Bronchial epithelial cell (primary cell): Measurements from ENCODE around the gene TVP23A. TPM values are rescaled to one million over a fixed set of nuclear protein-coding genes. Genes with fewer than 3 reads are reported as not detected.

Experiments used
- DNase-seq: peaks from one replicate; pipeline ENCODE4 v3.0.0-alpha.2; 2010; ENCODE audit warnings: low read depth
- FAIRE-seq: peaks from 2 replicates; lab custom pipeline; 2011; peaks lifted over from hg19 to GRCh38; lab: Jason Lieb, UNC
- H3K27me3 ChIP-seq: 2 replicates; pipeline ENCODE4 v1.5.1; 2011; ENCODE audit warnings: low read length; ENCODE audit not compliant: control insufficient read depth, insufficient read depth
- H3K36me3 ChIP-seq: 2 replicates; pipeline ENCODE4 v1.5.1; 2011; ENCODE audit warnings: low read length; ENCODE audit not compliant: control insufficient read depth, insufficient read depth
- H3K4me3 ChIP-seq: 2 replicates; pipeline ENCODE4 v1.5.1; 2011; ENCODE audit warnings: mild to moderate bottlenecking, low read depth, low read length, control low read depth
- total RNA-seq: library from RNA; depleted of rRNA; stranded (reverse); fragments of >200 nt; gene quantifications from 2 replicates; pipeline ENCODE4 v1.2.1, GENCODE V29; 2014
- TF ChIP-seq, protein P1 (sequence below): IDR thresholded peaks from 2 replicates; pipeline ENCODE4 v1.5.1; 2011; ENCODE audit warnings: mild to moderate bottlenecking, moderate library complexity, low read length, control low read depth, inconsistent platforms; ENCODE audit not compliant: insufficient read depth, severe bottlenecking

The TVP23A gene
- total RNA-seq, 1 donor from 2014 or later: not detected

- DNase-seq (peak; percentile 87), FAIRE-seq (peak; percentile 40)
- Histone ChIP-seq H3K27me3 (no peaks in the 10 kb centered on the region), H3K4me3 (no peak overlapping the region), H3K36me3 (no peaks in the 10 kb centered on the region)
- TF ChIP-seq, protein P1, sequence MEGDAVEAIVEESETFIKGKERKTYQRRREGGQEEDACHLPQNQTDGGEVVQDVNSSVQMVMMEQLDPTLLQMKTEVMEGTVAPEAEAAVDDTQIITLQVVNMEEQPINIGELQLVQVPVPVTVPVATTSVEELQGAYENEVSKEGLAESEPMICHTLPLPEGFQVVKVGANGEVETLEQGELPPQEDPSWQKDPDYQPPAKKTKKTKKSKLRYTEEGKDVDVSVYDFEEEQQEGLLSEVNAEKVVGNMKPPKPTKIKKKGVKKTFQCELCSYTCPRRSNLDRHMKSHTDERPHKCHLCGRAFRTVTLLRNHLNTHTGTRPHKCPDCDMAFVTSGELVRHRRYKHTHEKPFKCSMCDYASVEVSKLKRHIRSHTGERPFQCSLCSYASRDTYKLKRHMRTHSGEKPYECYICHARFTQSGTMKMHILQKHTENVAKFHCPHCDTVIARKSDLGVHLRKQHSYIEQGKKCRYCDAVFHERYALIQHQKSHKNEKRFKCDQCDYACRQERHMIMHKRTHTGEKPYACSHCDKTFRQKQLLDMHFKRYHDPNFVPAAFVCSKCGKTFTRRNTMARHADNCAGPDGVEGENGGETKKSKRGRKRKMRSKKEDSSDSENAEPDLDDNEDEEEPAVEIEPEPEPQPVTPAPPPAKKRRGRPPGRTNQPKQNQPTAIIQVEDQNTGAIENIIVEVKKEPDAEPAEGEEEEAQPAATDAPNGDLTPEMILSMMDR: no peak
Observed at GRCh38 chr16:10859658-10860057, 41.1 kb upstream of the TVP23A start.

GRCh38 chr16:10859020-10859419, 40.4 kb upstream of the TVP23A start:
- Histone ChIP-seq H3K27me3 (no peaks in the 10 kb centered on the region), H3K4me3 (no peak overlapping the region), H3K36me3 (no peaks in the 10 kb centered on the region)
- DNase-seq (no peak), FAIRE-seq (no peak)
- TF ChIP-seq, protein P1: no peak

DNA sequence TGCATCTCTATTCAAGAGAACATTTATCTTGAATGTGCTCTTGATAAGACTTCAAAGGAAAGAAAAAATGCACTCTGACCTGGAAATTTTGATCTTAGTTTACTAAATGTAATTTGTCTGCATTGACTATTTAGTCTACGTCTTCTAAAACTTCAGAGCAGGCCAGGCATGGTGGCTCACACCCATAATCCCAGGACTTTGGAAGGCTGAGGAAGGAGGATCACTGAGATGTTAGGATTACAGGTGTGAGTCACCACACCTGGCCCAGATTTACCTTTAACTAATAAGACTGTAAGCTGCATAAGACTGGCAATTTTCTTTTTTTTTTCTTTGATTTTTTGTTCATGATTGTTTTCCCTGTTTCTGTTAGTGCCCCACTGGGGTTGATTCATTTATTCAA, 39.6 kb upstream of the TVP23A start:
- Histone ChIP-seq H3K27me3 (no peaks in the 10 kb centered on the region), H3K4me3 (no peak overlapping the region), H3K36me3 (no peaks in the 10 kb centered on the region)
- no peak for FAIRE-seq
- peak; percentile 21 for DNase-seq
- TF ChIP-seq, protein P1: no peak

DNA sequence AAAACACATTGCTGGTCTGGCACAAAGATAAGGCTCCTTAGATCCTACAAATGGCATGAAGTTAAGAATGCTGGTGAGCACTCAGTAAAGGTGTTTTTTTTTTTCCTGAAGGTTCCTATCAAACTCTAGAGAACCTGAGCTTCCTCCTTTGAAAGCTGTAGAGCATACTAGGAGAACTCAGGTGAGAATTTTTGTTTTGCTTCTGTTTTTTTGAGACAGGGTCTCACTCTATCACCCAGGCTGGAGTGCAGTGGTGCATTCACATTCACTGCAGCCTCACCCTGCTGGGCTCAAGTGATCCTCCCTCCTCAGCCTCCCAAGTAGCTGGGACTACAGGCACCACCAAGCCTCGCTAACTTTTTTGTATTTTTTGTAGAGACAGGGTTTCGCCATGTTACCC, 37.4 kb upstream of the TVP23A start:
- Histone ChIP-seq H3K27me3 (no peaks in the 10 kb centered on the region), H3K4me3 (no peak overlapping the region), H3K36me3 (no peaks in the 10 kb centered on the region)
- FAIRE-seq (no peak), DNase-seq (no peak)
- TF ChIP-seq, protein P1: no peak

DNA sequence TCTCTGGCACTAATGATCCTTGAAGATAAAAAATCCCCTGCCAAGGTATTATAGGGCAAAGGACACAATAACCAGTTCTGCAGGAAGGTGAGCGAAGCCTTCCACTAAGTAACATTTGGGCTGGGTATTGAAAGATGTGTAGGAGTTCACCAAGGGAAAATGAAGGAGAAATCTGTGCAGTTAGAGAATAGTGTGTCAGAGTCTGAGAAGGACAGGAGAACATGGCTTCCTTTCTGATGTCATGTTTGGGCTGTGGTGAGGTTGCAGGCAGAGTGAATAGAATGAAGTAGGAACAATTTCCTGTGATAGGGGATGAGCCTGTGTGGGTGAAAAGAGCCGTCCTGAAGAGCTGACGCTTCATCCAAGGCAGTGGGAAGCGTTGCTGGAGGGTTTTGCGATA, 34.4 kb upstream of the TVP23A start:
- FAIRE-seq (no peak), DNase-seq (no peak)
- no peak overlapping the region for H3K4me3 ChIP-seq
- TF ChIP-seq, protein P1: no peak
- no peaks in the 10 kb centered on the region for H3K36me3 ChIP-seq
- H3K27me3 ChIP-seq: no peaks in the 10 kb centered on the region

DNA sequence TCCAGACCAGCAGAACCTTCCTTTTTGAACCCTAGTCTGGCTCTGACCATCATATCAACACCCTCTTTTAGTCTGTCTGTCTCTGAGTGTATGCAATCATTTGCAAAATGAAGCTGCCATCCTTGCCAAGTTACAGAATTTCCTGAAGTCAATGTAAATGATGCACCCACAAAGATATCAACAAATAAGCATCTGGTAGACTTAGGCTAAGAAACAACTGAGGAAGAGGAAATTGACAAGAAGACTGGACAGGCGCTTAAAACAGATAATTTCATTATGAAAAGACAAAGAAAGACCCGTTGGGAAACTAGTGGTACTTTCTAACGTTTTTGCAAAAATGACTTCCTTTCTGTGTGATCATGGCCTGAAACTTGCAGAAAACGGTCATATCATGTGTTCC, 33.7 kb upstream of the TVP23A start:
- Histone ChIP-seq H3K4me3 (no peak overlapping the region), H3K36me3 (no peaks in the 10 kb centered on the region), H3K27me3 (no peaks in the 10 kb centered on the region)
- no peak for FAIRE-seq
- DNase-seq: no peak
- TF ChIP-seq, protein P1: no peak
